H1 (cell line): ENCODE measurements around the gene TOR1B. TPM values are rescaled to one million over a fixed set of nuclear protein-coding genes. Genes with fewer than 3 reads are reported as not detected.

ENCODE experiments used
- CTCF ChIA-PET: fragments of 300-600 bp; sonication (Branson Sonifier 250); formaldehyde crosslinking; loops from one replicate; lab custom pipeline; 2021; ENCODE audit not compliant: partially characterized antibody; lab: Charles Lee
- POLR2A ChIA-PET: fragments of 300-600 bp; sonication (Branson Sonifier 250); formaldehyde crosslinking; loops from one replicate; lab custom pipeline; 2021; ENCODE audit warnings: inconsistent platforms; ENCODE audit not compliant: partially characterized antibody; lab: Charles Lee
- DNase-seq, 2 experiments: peaks; one replicate each; pipeline versions ENCODE4 v3.0.0 to v3.0.0-alpha.2; 2010 to 2022; ENCODE audit warnings: low spot score in 2 of 2, low read depth in 1 of 2, mixed read lengths in 1 of 2
- FAIRE-seq: peaks from 2 replicates; lab custom pipeline; 2011; peaks lifted over from hg19 to GRCh38; lab: Jason Lieb, UNC
- H2AFZ ChIP-seq: 2 replicates; pipeline ENCODE4 v1.8.1; 2012; ENCODE audit warnings: low read length, inconsistent platforms
- H2AK5ac ChIP-seq: 2 replicates; pipeline ENCODE4 v1.6.1; 2013; ENCODE audit warnings: low read depth, low read length
- H2BK120ac ChIP-seq: replicated peaks from 2 replicates; pipeline ENCODE3; 2013; ENCODE audit warnings: low read depth, low read length, inconsistent platforms
- H2BK12ac ChIP-seq: 2 replicates; pipeline ENCODE4 v1.6.1; 2013; ENCODE audit warnings: low read depth, low read length
- H2BK15ac ChIP-seq: 2 replicates; pipeline ENCODE4 v1.6.1; 2013; ENCODE audit warnings: low read length
- H2BK20ac ChIP-seq: 2 replicates; pipeline ENCODE4 v1.6.1; 2013; ENCODE audit warnings: low read length
- H2BK5ac ChIP-seq: 2 replicates; pipeline ENCODE4 v1.6.1; 2013; ENCODE audit warnings: low read depth, low read length
- H3K14ac ChIP-seq: 2 replicates; pipeline ENCODE4 v1.6.1; 2013; ENCODE audit warnings: inconsistent platforms; ENCODE audit not compliant: insufficient read length
- H3K18ac ChIP-seq: 2 replicates; pipeline ENCODE4 v1.6.1; 2013; ENCODE audit warnings: low read length; ENCODE audit errors: extremely low read depth
- H3K23ac ChIP-seq: 2 replicates; pipeline ENCODE4 v1.6.1; 2013; ENCODE audit warnings: inconsistent platforms; ENCODE audit not compliant: insufficient read length
- H3K23me2 ChIP-seq: 2 replicates; pipeline ENCODE4 v1.6.1; 2013; ENCODE audit warnings: low read depth, low read length
- H3K27ac ChIP-seq: 2 replicates; pipeline ENCODE4 v1.6.1; 2011; ENCODE audit warnings: low read depth, low read length, inconsistent platforms
- H3K27me3 ChIP-seq, 4 experiments: replicated peaks in 1 of 4; 1 replicate in 1 of 4; 2 replicates in 3 of 4; pipeline versions ENCODE4 v1.6.1 to v1.8.1; 2011 to 2013; ENCODE audit warnings: low read length in 3 of 4, mild to moderate bottlenecking in 3 of 4, inconsistent platforms in 2 of 4, mixed read lengths in 2 of 4, moderate library complexity in 1 of 4; ENCODE audit not compliant: control insufficient read depth in 3 of 4, insufficient read depth in 3 of 4; ENCODE audit errors: extremely low read depth in 1 of 4
- H3K36me3 ChIP-seq, 4 experiments: 2 replicates each; pipeline versions ENCODE4 v1.6.1 to v1.8.1; 2011 to 2013; ENCODE audit warnings: mild to moderate bottlenecking in 4 of 4, low read length in 3 of 4, moderate library complexity in 2 of 4, control low read depth in 1 of 4, inconsistent platforms in 1 of 4; ENCODE audit not compliant: insufficient read depth in 4 of 4, control insufficient read depth in 2 of 4
- H3K4ac ChIP-seq: replicated peaks from 2 replicates; pipeline ENCODE3; 2013; ENCODE audit warnings: low read length, low read depth, mixed read lengths, inconsistent platforms; ENCODE audit not compliant: insufficient read length
- H3K4me1 ChIP-seq, 4 experiments: replicated peaks in 1 of 4; 1 replicate in 1 of 4; 2 replicates in 3 of 4; pipeline versions ENCODE4 v1.6.1 to v1.8.1; 2011 to 2013; ENCODE audit warnings: low read length in 3 of 4, inconsistent platforms in 2 of 4, mixed read lengths in 1 of 4; ENCODE audit not compliant: insufficient read depth in 4 of 4, control insufficient read depth in 3 of 4
- H3K4me2 ChIP-seq, 2 experiments: 2 replicates each; pipeline versions ENCODE4 v1.6.1 to v1.8.1; 2011 to 2013; ENCODE audit warnings: low read depth in 2 of 2, low read length in 2 of 2, control low read depth in 1 of 2, inconsistent platforms in 1 of 2, mild to moderate bottlenecking in 1 of 2; ENCODE audit not compliant: insufficient read depth in 1 of 2
- H3K4me3 ChIP-seq, 4 experiments: fragments of 200-600, 300-600 bp in 1 of 4; sonication (generic), shearing (Covaris generic), sonication (Bioruptor Twin) in 1 of 4; 2 replicates each; pipeline versions ENCODE4 v1.5.1 to v1.8.1; 2011 to 2016; ENCODE audit warnings: low read length in 4 of 4, low read depth in 3 of 4, control low read depth in 2 of 4, inconsistent platforms in 2 of 4, mild to moderate bottlenecking in 2 of 4, mixed read lengths in 1 of 4, moderate library complexity in 1 of 4; ENCODE audit not compliant: insufficient read depth in 2 of 4; ENCODE audit errors: extremely low read depth in 1 of 4
- H3K56ac ChIP-seq: replicated peaks from 2 replicates; pipeline ENCODE3; 2013; ENCODE audit warnings: low read depth, mild to moderate bottlenecking, mixed read lengths, low read length, inconsistent platforms; ENCODE audit not compliant: insufficient read length
- H3K79me1 ChIP-seq: 2 replicates; pipeline ENCODE4 v1.6.1; 2013; ENCODE audit warnings: low read depth, low read length, control low read depth
- H3K79me2 ChIP-seq, 2 experiments: 2 replicates each; pipeline versions ENCODE4 v1.6.1 to v1.8.1; 2012 to 2013; ENCODE audit warnings: low read length in 2 of 2, mild to moderate bottlenecking in 2 of 2, inconsistent platforms in 1 of 2; ENCODE audit not compliant: insufficient read depth in 2 of 2, control insufficient read depth in 1 of 2
- H3K9ac ChIP-seq, 4 experiments: replicated peaks in 1 of 4; 1 replicate in 1 of 4; 2 replicates in 3 of 4; pipeline versions ENCODE4 v1.6.1 to v1.8.1; 2011 to 2013; ENCODE audit warnings: low read depth in 3 of 4, low read length in 3 of 4, control low read depth in 2 of 4, mild to moderate bottlenecking in 2 of 4, moderate library complexity in 2 of 4, inconsistent platforms in 1 of 4; ENCODE audit errors: extremely low read depth in 1 of 4
- H3K9me3 ChIP-seq, 2 experiments: 2 replicates each; pipeline versions ENCODE4 v1.6.1 to v1.8.1; 2012 to 2013; ENCODE audit warnings: mild to moderate bottlenecking in 2 of 2, moderate library complexity in 2 of 2, control low read depth in 1 of 2, inconsistent platforms in 1 of 2, low read depth in 1 of 2, low read length in 1 of 2, mixed read lengths in 1 of 2; ENCODE audit not compliant: insufficient read depth in 2 of 2
- H4K20me1 ChIP-seq, 2 experiments: replicated peaks in 1 of 2; 2 replicates each; pipeline versions ENCODE3 to v1.8.1; 2011 to 2013; ENCODE audit warnings: inconsistent platforms in 2 of 2, low read length in 2 of 2, mild to moderate bottlenecking in 1 of 2; ENCODE audit not compliant: insufficient read depth in 2 of 2, control insufficient read depth in 1 of 2
- H4K5ac ChIP-seq: 2 replicates; pipeline ENCODE4 v1.6.1; 2013; ENCODE audit warnings: low read length, low read depth, mixed read lengths, inconsistent platforms; ENCODE audit not compliant: insufficient read length
- H4K8ac ChIP-seq: 2 replicates; pipeline ENCODE4 v1.8.0; 2013; ENCODE audit warnings: mild to moderate bottlenecking, moderate library complexity, low read length, inconsistent platforms; ENCODE audit not compliant: insufficient read depth; ENCODE audit errors: extremely low read depth
- H4K91ac ChIP-seq: replicated peaks from 2 replicates; pipeline ENCODE3; 2013; ENCODE audit warnings: low read length, mixed read lengths, inconsistent platforms; ENCODE audit not compliant: insufficient read length
- CBX8 ChIP-seq: fragments of 300-800, 300-1000 bp; sonication (generic); IDR thresholded peaks from 2 replicates; pipeline ENCODE4 v1.7.1; 2016; ENCODE audit warnings: low read depth, low read length, borderline replicate concordance
- CTBP2 ChIP-seq: IDR thresholded peaks from 2 replicates; pipeline ENCODE4 v1.7.0; 2011; ENCODE audit warnings: borderline replicate concordance, mild to moderate bottlenecking, moderate library complexity, mixed read lengths, low read length; ENCODE audit not compliant: insufficient read depth, insufficient read length
- KDM4A ChIP-seq: IDR thresholded peaks from one replicate; pipeline ENCODE4 v1.7.1; 2012; ENCODE audit warnings: low read depth, mild to moderate bottlenecking, moderate library complexity, low read length, inconsistent platforms; ENCODE audit not compliant: severe bottlenecking
- POLR2AphosphoS5 ChIP-seq: IDR thresholded peaks from 2 replicates; pipeline ENCODE4 v1.6.1; 2011; ENCODE audit warnings: low read depth, low read length
- POU5F1 ChIP-seq: IDR thresholded peaks from 2 replicates; pipeline ENCODE4 v1.6.1; 2011; ENCODE audit warnings: low read depth, mild to moderate bottlenecking, low read length, moderate library complexity
- RBBP5 ChIP-seq: IDR thresholded peaks from 2 replicates; pipeline ENCODE4 v1.7.1; 2012; ENCODE audit warnings: low read depth, mild to moderate bottlenecking, inconsistent platforms, low read length, moderate library complexity, borderline replicate concordance
- TBP ChIP-seq: IDR thresholded peaks from 2 replicates; pipeline ENCODE4 v1.6.1; 2011; ENCODE audit warnings: low read depth, low read length, improper control_type of control experiment
- ZNF274 ChIP-seq: IDR thresholded peaks from 2 replicates; pipeline ENCODE4 v1.7.0; 2012; ENCODE audit warnings: low read length, borderline replicate concordance; ENCODE audit errors: extremely low read depth
- WGBS, 2 experiments: shearing (Covaris generic) in 1 of 2; methylation state at CpG; one replicate each; pipeline versions ENCODE4 v1.1.6 to v1.1.7; 2013 to 2015; ENCODE audit warnings: low lambda C conversion rate in 2 of 2, mixed read lengths in 2 of 2, inconsistent platforms in 1 of 2, low coverage in 1 of 2, missing lambda C conversion rate in 1 of 2; ENCODE audit not compliant: insufficient replicate concordance in 2 of 2, insufficient coverage in 1 of 2, insufficient read length in 1 of 2; ENCODE audit errors: extremely low coverage in 1 of 2, missing lambda C conversion rate in 1 of 2; 5-methylcytosine and 5-hydroxymethylcytosine counted together
- polyA plus RNA-seq, 7 experiments: library from polyadenylated mRNA; depleted of rRNA in 3 of 7; stranded (reverse) in 5 of 7; unstranded in 2 of 7; fragments of >200 nt in 5 of 7; fragments of 200-250 nt in 2 of 7; gene quantifications; 1 replicate in 5 of 7; 2 replicates in 1 of 7; 4 replicates in 1 of 7; pipeline versions ENCODE4 v1.2.1 to v1.2.3, GENCODE V29; 2011 to 2013; ENCODE audit warnings: missing spikeins in 2 of 7, mixed read lengths in 2 of 7
- total RNA-seq: library from RNA; stranded (reverse); fragmentation: NEBNext Ultra II Directional; extraction: Animal tissue kit (Norgen Biotek cat#: 25700); gene quantifications from 2 replicates; pipeline ENCODE4 v1.2.1, GENCODE V29; 2021
- TF ChIP-seq, protein P1 (sequence below): IDR thresholded peaks from 2 replicates; pipeline ENCODE4 v1.6.1; 2012; ENCODE audit warnings: low read length, inconsistent platforms

The TOR1B gene
- total and polyA plus RNA-seq, 2 of the 8 experiments (the other 6 are each of a cell fraction or from before 2014, with no cell fraction given): 11.4 to 17.4 TPM

DNA sequence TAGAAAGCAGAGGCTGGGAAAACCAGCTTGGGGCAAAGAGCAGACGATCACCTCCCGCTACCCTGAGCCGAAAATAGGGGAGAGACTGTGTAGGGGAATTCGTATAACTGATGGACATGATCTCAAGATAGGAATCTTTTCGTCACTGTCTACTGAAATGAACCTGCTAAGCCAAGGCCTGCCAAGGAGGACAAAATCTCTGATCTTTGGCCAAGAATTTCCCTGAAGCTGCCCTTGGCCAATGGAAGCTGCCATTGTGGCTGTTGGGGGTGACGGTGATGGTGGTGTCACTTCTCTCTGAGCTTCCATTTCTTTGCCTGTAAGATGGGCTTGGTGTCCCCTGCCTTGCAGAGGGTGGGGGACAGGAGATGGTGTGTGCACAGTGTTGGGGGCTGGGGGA, 46.8 kb upstream of the TOR1B start:
- Histone ChIP-seq H2BK120ac (no peak overlapping the region), H3K27me3 (no peaks in the 10 kb centered on the region; a peak in 1 of 7 replicates), H4K5ac (no peak overlapping the region), H3K23me2 (no peaks in the 10 kb centered on the region), H4K8ac (no peak overlapping the region), H3K4me3 (no peak overlapping the region), H3K4me2 (no peak overlapping the region), H4K20me1 (no peaks in the 10 kb centered on the region), H3K79me2 (no peaks in the 10 kb centered on the region), H3K9me3 (no peaks in the 10 kb centered on the region), H2BK12ac (no peak overlapping the region), H4K91ac (no peak overlapping the region), H3K79me1 (no peaks in the 10 kb centered on the region), H3K36me3 (no peaks in the 10 kb centered on the region), H3K27ac (no peak overlapping the region), H2BK15ac (no peak overlapping the region), H3K14ac (no peak overlapping the region), H2BK20ac (no peak overlapping the region), H2BK5ac (no peak overlapping the region), H3K56ac (no peak overlapping the region), H3K4me1 (peaks cover 0 to 12% (median 11%) of the 10 kb centered on the region in 4 experiments; a peak in 5 of 7 replicates), H3K4ac (no peak overlapping the region), H3K23ac (no peak overlapping the region), H2AK5ac (no peak overlapping the region), H2AFZ (no peak overlapping the region), H3K9ac (no peak overlapping the region), H3K18ac (no peak overlapping the region)
- no peak for FAIRE-seq
- CTCF ChIA-PET: interaction anchor here (1.1 to 16.4 kb wide), 5 partner anchors 10 to 33 kb away, joined by 3 to 168 read pairs (median 4); no protein-coding TSS in a partner anchor
- 87% methylated on average over 6 of the region's 6 CpGs; no CpG with 5 or more reads in 1 of the 2 experiments for WGBS, 2 experiments
- POLR2A ChIA-PET: no interaction called here
- no peak for DNase-seq
- TF ChIP-seq, protein P1, sequence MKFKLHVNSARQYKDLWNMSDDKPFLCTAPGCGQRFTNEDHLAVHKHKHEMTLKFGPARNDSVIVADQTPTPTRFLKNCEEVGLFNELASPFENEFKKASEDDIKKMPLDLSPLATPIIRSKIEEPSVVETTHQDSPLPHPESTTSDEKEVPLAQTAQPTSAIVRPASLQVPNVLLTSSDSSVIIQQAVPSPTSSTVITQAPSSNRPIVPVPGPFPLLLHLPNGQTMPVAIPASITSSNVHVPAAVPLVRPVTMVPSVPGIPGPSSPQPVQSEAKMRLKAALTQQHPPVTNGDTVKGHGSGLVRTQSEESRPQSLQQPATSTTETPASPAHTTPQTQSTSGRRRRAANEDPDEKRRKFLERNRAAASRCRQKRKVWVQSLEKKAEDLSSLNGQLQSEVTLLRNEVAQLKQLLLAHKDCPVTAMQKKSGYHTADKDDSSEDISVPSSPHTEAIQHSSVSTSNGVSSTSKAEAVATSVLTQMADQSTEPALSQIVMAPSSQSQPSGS: no peak
- no peak for TF ChIP-seq POU5F1
- no peak for TF ChIP-seq RBBP5
- no peak for TF ChIP-seq TBP
- TF ChIP-seq POLR2AphosphoS5: no peak
- no peak for TF ChIP-seq KDM4A
- no peak for TF ChIP-seq CTBP2
- no peak for TF ChIP-seq ZNF274
- TF ChIP-seq CBX8: no peak
